Peyer's patch (tissue), 4 donors: Measurements from ENCODE around the gene EML1.

Source experiments
- CTCF ChIP-seq, 6 experiments: fragments of 450-650 bp in 4 of 6; fragments of 200-600 bp in 2 of 6; sonication (generic) in 1 of 6; IDR thresholded peaks; one replicate each; pipeline ENCODE4 v1.5.1; 2017 to 2019; ENCODE audit warnings: antibody characterized with exemption in 6 of 6, mild to moderate bottlenecking in 3 of 6, moderate library complexity in 1 of 6
- POLR2A ChIP-seq, 2 donors: fragments of 450-650 bp; IDR thresholded peaks; one replicate each; pipeline ENCODE4 v1.5.1; 2017; ENCODE audit warnings: antibody characterized with exemption in 2 of 2, mild to moderate bottlenecking in 2 of 2, moderate library complexity in 2 of 2

- TF ChIP-seq CTCF (IDR thresholded peaks at IDR 0.05) (no peak), POLR2A (IDR thresholded peaks at IDR 0.05) (no peak)
Observed at GRCh38 chr14:99803106-99803775, 10.0 kb downstream of the EML1 start.
